Mucosa of rectum (tissue), 2 donors: Measurements from ENCODE around the gene YARS2.

Experiments
- H3K27ac ChIP-seq, 2 donors: one replicate each; pipeline ENCODE4 v1.7.0; 2013; ENCODE audit warnings: inconsistent platforms in 2 of 2, low read depth in 2 of 2, low read length in 2 of 2
- H3K27me3 ChIP-seq, 2 donors: one replicate each; pipeline ENCODE4 v1.7.0; 2013; ENCODE audit warnings: low read length in 2 of 2; ENCODE audit not compliant: control insufficient read depth in 2 of 2, insufficient read depth in 2 of 2
- H3K36me3 ChIP-seq, 2 donors: one replicate each; pipeline ENCODE4 v1.7.0; 2013; ENCODE audit warnings: low read length in 2 of 2; ENCODE audit not compliant: control insufficient read depth in 2 of 2, insufficient read depth in 2 of 2
- H3K4me1 ChIP-seq, 2 donors: one replicate each; pipeline ENCODE4 v1.7.0; 2013; ENCODE audit warnings: low read length in 2 of 2, mild to moderate bottlenecking in 1 of 2; ENCODE audit not compliant: control insufficient read depth in 2 of 2, insufficient read depth in 2 of 2
- H3K4me3 ChIP-seq, 2 donors: one replicate each; pipeline ENCODE4 v1.7.0; 2013; ENCODE audit warnings: low read length in 2 of 2
- H3K9ac ChIP-seq, 2 donors: one replicate each; pipeline ENCODE4 v1.7.0; 2013; ENCODE audit warnings: low read length in 2 of 2, low read depth in 1 of 2, mild to moderate bottlenecking in 1 of 2
- H3K9me3 ChIP-seq, 2 donors: one replicate each; pipeline ENCODE4 v1.7.0; 2013; ENCODE audit warnings: low read length in 2 of 2; ENCODE audit not compliant: control insufficient read depth in 2 of 2
- donor health status: healthy.
- donor health status: Normal muscosa, but diverticular disease.

Gene YARS2

DNA sequence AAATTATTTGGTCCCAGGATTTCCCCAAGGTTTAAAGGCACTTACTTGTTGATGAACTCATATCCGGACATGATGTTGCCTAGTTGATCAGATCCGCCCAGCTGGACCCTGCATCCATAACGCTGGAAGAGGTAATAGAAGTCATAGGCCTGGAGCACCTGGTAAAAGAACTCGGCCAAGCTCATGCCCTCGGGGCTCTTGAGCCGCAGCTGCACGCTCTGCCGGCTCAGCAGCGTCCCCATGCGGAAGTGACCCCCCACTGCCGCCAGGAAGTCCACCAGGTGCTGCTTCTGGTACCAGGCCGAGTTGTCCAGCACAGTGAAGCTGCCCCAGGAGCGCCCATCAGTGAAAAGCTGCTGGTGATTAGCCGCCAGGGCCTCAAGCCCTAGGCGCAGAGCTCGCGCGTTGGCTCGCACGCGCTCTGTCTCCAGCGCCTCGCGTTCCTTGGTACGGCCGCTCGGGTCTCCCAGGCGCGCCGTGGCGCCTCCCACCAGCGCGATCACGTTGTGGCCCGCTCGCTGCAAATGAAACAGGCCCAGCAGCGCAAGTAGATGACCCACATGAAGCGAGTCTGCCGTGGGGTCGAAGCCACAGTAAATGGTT lies 545 bp downstream of the YARS2 start:
- Histone ChIP-seq H3K27me3 (no peaks in the 10 kb centered on the region), H3K27ac (peak overlapping the region; percentile 88 to 96), H3K4me3 (peak overlapping the region; percentile 86 to 99), H3K9me3 (no peaks in the 10 kb centered on the region), H3K36me3 (peaks cover 15 to 24% of the 10 kb centered on the region in 2 donors), H3K4me1 (peaks cover 4 to 15% of the 10 kb centered on the region in 2 donors), H3K9ac (peak overlapping the region; percentile 70 to 96)

DNA sequence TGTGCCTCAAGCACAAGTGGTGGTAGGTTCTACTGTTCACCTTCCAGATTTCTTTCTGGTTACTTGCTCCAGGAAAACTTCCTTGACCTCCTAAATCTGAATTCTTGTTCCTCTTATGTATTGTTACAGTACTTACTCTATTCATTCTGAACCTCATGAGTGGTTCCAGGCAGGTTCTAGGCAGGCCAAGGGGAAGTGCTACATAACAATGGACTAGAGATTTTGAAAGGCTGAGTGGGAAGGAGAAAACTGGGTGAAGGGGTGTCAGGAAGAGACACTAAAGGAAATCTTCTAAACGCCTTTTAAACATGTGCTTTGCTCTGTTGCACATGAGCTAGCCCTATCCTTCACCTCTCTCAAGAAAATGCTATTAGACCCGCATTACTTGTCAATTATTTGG lies 1.6 kb downstream of the YARS2 start:
- no peak overlapping the region for H3K27ac ChIP-seq
- no peaks in the 10 kb centered on the region for H3K9me3 ChIP-seq
- peaks cover 25 to 32% of the 10 kb centered on the region in 2 donors for H3K36me3 ChIP-seq
- H3K9ac ChIP-seq, result no peak overlapping the region
- H3K27me3 ChIP-seq, result no peaks in the 10 kb centered on the region
- peak overlapping the region; percentile 31 to 99 for H3K4me3 ChIP-seq
- peaks cover 4 to 15% of the 10 kb centered on the region in 2 donors for H3K4me1 ChIP-seq

DNA sequence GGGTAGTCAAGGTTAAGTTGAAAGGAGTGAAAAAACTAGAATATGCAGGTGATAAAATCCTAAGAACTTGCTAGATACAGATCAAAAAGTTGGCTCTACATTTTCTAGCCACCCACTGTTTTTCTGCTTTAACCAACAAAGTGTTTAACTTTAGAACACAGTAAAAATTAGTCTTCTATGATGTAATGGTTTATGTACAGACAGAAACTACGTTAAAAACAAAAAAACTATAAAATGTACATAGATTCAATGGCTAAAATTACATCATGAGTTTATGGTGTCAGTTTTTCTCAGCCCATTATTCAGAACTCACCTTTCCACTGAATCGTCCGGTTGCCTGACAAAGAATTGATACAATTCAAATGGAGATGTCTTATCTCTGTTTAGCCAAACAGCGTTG lies 2.1 kb downstream of the YARS2 start:
- no peak overlapping the region for H3K27ac ChIP-seq
- H3K4me1 ChIP-seq, result peaks cover 4 to 15% of the 10 kb centered on the region in 2 donors
- no peaks in the 10 kb centered on the region for H3K27me3 ChIP-seq
- no peaks in the 10 kb centered on the region for H3K9me3 ChIP-seq
- H3K36me3 ChIP-seq, result peaks cover 28 to 37% of the 10 kb centered on the region in 2 donors
- no peak overlapping the region for H3K9ac ChIP-seq
- H3K4me3 ChIP-seq, result peak overlapping the region; percentile 31 to 99

DNA sequence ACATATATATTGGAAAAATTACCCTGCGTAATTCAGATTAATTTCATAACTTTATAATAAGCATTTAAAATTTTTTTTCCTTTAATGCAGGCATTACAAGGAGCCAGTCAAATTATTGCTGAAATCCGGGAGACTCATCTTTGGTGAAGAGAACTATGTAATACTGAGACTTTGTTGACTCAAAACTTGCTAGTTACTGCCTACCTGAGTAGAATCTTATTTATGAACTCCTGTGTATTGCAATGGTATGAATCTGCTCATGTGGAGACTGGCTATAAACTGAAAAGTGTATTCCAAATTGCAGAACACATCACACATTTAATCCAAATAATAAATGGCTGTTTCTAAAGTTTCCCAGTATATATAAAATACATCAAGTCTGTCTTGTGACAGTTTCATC lies 12.4 kb downstream of the YARS2 start:
- no peaks in the 10 kb centered on the region for H3K27me3 ChIP-seq
- H3K9ac ChIP-seq, result no peak overlapping the region
- H3K36me3 ChIP-seq, result peaks cover 65 to 80% of the 10 kb centered on the region in 2 donors
- H3K4me3 ChIP-seq, result no peak overlapping the region
- no peak overlapping the region for H3K27ac ChIP-seq
- H3K9me3 ChIP-seq, result no peaks in the 10 kb centered on the region
- H3K4me1 ChIP-seq, result no peaks in the 10 kb centered on the region

DNA sequence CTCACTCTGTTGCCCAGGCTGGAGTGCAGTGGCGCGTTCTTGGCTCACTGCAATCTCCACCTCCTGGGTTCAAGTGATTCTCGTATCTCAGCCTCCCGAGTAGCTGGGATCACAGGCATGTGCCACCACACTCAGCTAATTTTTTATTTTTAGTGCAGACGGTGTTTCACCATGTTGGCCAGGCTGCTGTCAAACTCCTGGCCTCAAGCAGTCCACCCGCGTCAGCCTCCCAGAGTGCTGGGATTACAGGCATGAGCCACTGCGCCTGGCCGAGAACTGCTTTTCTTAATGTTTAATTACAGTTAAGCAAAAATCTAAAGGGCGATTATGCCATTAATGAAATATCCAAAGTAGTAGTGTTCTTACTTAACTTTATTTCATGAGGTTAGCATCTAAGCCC lies 13.6 kb downstream of the YARS2 start:
- peaks cover 59 to 79% of the 10 kb centered on the region in 2 donors for H3K36me3 ChIP-seq

DNA sequence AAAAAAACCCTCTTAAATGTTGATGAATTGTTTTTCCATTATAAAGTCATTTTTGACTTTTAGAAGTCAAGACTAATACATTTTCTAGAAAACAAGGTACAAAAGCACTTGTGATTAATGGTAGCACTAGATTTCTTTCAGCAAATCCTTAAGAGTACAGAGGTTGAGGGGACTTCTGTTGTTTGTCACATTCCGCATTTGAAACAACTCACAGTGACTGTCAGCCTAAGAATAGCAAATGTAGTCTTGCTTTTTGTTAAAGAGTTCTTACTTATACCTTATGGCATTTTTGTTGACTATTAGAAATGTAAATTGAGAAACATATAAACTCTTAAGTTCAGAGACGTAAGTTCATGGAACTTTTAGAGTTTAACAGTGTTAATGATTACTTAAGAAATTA lies 16.4 kb downstream of the YARS2 start:
- H3K4me1 ChIP-seq, result peaks cover 0 to 6% of the 10 kb centered on the region in 2 donors
- peaks cover 54 to 62% of the 10 kb centered on the region in 2 donors for H3K36me3 ChIP-seq
- no peaks in the 10 kb centered on the region for H3K9me3 ChIP-seq
- H3K4me3 ChIP-seq, result no peak overlapping the region
- no peak overlapping the region for H3K9ac ChIP-seq
- H3K27me3 ChIP-seq, result no peaks in the 10 kb centered on the region
- no peak overlapping the region for H3K27ac ChIP-seq

More for the DNA sequence above, 13.6 kb downstream of the YARS2 start:
- H3K4me3 ChIP-seq, result no peak overlapping the region
- H3K9ac ChIP-seq, result no peak overlapping the region
- H3K27ac ChIP-seq, result no peak overlapping the region
- H3K4me1 ChIP-seq, result peaks cover 0 to under 1% of the 10 kb centered on the region in 2 donors
- no peaks in the 10 kb centered on the region for H3K9me3 ChIP-seq
- no peaks in the 10 kb centered on the region for H3K27me3 ChIP-seq

DNA sequence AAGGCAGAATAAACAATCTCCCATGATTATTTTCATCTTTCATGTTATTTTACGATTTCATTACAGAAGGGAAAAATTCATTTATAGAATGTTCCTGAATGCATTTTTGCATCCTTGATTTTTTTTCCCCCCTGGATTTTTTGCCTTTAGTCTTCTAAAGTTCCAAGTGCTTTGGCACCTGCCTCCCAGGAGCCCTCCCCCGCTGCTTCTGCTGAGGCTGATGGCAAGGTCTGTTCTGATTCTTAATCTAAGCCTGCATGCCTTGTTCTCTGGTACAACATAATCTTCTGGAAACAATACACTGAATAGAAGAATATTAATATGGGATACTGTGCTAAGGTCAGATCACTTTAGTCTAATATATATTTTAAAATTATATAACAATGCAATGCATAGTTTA lies 18.0 kb downstream of the YARS2 start:
- Histone ChIP-seq H3K27ac (no peak overlapping the region), H3K27me3 (no peaks in the 10 kb centered on the region), H3K4me3 (no peak overlapping the region), H3K4me1 (peaks cover 0 to 6% of the 10 kb centered on the region in 2 donors), H3K9me3 (no peaks in the 10 kb centered on the region), H3K36me3 (peaks cover 48 to 57% of the 10 kb centered on the region in 2 donors), H3K9ac (no peak overlapping the region)

DNA sequence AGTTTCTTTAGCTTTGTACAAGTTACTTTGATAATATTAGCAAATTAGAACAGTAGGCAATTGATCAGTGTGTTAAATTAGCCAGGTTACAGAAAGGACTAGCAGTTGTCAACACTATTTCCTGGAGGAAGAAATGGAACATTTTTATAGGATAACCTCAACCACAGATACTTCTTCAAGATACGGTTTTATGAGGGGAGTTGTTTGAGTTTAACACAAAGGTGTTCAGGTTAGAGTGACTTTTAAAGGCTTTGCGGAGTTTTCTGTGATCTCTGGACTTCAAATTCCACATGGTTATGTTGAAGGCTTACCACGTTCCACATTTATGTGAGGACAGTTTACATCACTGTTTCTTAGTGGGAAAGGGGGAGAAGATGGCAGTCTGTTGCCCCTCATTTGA lies 19.3 kb downstream of the YARS2 start:
- Histone ChIP-seq H3K9me3 (no peaks in the 10 kb centered on the region), H3K4me3 (no peak overlapping the region), H3K9ac (no peak overlapping the region), H3K27ac (no peak overlapping the region), H3K4me1 (peaks cover 0 to 6% of the 10 kb centered on the region in 2 donors), H3K36me3 (peaks cover 48 to 54% of the 10 kb centered on the region in 2 donors), H3K27me3 (no peaks in the 10 kb centered on the region)

DNA sequence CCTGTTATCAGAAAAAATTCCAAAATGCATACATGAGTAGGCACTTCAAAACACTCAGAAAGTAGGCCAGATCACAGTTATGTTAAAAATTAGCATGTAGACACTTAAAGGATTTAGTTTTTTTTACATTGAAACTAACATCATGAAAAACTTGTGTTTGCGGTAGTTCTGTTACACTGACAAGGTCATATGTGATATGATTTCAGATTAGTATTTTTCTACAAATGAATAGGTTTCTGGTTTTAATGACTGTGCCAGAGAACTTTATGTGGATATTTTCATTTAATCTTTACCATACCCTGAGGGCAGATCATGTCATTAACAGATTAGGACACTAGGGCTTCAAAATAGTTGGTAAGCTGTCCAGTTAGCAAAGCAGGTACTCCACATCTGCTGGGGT lies 20.7 kb downstream of the YARS2 start:
- H3K27me3 ChIP-seq, result no peaks in the 10 kb centered on the region
- no peak overlapping the region for H3K27ac ChIP-seq
- H3K9ac ChIP-seq, result no peak overlapping the region
- H3K9me3 ChIP-seq, result no peaks in the 10 kb centered on the region
- H3K36me3 ChIP-seq, result peaks cover 38 to 51% of the 10 kb centered on the region in 2 donors
- no peak overlapping the region for H3K4me3 ChIP-seq
- peaks cover 0 to 6% of the 10 kb centered on the region in 2 donors for H3K4me1 ChIP-seq

DNA sequence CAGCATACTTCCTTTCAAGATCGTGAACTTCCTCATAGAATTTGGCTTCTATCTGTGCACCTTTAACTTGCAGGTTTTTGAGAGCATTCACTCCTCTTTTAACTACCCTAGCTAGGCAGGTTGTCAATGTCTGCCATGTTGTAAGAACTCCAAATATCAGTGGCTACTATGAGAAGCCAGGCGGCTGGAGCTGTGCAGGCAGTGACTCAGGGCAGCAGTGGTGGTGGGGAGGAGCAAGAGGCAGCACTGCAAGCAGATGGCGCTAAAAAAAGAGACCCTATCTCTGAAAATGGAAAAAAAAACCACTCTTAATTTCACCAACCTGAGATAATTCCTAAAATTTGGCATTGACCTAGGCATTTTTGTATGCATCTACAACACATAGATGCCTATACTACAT lies 28.5 kb downstream of the YARS2 start:
- H3K9ac ChIP-seq, result no peak overlapping the region

More for the DNA sequence above, 28.5 kb downstream of the YARS2 start:
- no peaks in the 10 kb centered on the region for H3K9me3 ChIP-seq
- H3K36me3 ChIP-seq, result peaks cover 15 to 34% of the 10 kb centered on the region in 2 donors
- H3K27me3 ChIP-seq, result no peaks in the 10 kb centered on the region
- H3K27ac ChIP-seq, result no peak overlapping the region
- H3K4me3 ChIP-seq, result no peak overlapping the region
- no peaks in the 10 kb centered on the region for H3K4me1 ChIP-seq
